GM19239 (cell line): Measurements from ENCODE around the gene LRRC36.

Source experiments
- DNase-seq: peaks from one replicate; pipeline ENCODE4 v3.0.0; 2011; ENCODE audit warnings: low spot score; ENCODE audit not compliant: insufficient read length
- FAIRE-seq: peaks from 2 replicates; lab custom pipeline; 2011; peaks lifted over from hg19 to GRCh38; lab: Jason Lieb, UNC

LRRC36 gene

GRCh38 chr16:67417333-67418061, 90.9 kb downstream of the LRRC36 start:
- no peak for FAIRE-seq
- DNase-seq: no peak

DNA sequence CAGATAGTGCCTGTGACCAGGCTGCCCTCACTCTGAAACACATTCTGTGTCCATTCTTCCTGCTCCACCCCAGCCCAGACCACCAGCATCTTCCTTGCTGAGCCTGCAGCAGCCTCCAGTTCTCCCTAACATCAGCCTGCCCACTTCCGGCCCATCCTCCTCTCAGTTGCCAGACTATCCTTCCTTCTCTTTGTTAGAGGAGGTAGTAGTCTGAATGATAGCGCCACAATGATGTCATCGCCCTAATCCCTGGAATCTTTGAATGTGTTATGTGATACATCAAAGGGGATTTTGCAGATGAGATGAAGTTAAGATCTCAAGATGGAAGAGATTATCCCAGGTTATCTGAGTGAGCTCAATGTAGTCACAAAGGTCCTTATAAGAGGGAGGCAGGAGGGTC, 92.9 kb downstream of the LRRC36 start:
- DNase-seq (no peak), FAIRE-seq (no peak)

DNA sequence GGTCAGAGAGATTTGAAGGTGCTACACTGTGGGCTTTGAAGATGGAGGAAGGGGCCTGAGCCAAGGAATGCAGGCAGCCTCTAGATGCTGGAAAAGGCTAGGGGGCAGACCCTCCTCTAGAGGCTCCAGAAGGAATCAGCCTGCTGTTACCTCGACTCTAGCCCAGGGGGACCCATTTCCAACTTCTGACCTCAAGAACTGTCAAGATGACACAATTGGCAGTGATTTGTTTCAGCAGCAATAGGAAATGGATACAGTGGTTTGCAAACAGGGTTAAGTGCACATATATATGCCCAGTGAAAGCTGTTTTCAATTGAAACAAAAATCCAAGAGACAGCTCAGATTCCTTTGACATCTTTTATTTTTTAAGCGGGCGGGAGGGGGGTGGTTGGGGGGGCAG, 93.3 kb downstream of the LRRC36 start:
- FAIRE-seq: no peak
- no peak for DNase-seq

- no peak for FAIRE-seq
Observed at GRCh38 chr16:67421030-67421429, 94.4 kb downstream of the LRRC36 start.

GRCh38 chr16:67423015-67423414, 96.4 kb downstream of the LRRC36 start:
- DNase-seq (no peak), FAIRE-seq (no peak)

More at GRCh38 chr16:67421030-67421429, 94.4 kb downstream of the LRRC36 start:
- no peak for DNase-seq

GRCh38 chr16:67423611-67424260, 97.1 kb downstream of the LRRC36 start:
- FAIRE-seq (no peak), DNase-seq (no peak)

DNA sequence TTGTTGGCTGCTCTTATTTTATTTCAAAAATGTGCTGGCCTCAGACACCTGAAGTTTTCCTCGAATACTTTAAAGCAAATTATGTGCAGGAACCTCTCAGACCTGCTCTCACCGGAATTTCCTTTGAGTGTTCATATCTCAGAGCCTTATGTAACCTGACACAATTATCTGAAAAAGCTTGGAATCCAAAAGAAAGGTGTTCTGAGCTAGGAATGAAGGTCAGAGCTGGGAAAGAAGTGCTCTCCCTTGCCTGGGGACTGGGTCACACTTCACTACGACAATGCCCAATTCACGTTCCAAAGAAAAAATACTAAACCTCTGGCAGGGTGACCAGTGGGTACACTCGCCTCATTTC, 97.6 kb downstream of the LRRC36 start:
- no peak for FAIRE-seq

GRCh38 chr16:67425061-67425460, 98.4 kb downstream of the LRRC36 start:
- FAIRE-seq (no peak), DNase-seq (no peak)

More for the DNA sequence above, 97.6 kb downstream of the LRRC36 start:
- no peak for DNase-seq

DNA sequence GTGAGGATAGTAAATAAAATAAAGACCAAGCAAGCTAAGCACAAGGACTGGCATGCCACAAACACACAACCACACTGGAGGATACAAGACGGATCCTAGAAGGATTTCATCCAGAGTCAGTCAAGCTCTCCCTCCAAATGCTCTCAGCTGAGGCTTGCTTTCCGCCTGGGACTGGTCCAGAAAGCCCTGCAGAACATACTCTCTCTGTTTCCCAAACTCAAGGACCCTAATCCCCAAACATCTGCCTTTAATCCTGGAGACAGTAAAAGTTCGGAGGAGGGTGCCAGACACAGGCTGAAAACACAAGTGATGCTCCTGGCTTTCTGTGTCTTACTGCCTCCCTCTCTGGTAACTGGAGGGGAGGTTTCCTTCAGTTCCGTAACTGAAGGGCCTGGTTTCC, 99.0 kb downstream of the LRRC36 start:
- FAIRE-seq (no peak), DNase-seq (no peak)

DNA sequence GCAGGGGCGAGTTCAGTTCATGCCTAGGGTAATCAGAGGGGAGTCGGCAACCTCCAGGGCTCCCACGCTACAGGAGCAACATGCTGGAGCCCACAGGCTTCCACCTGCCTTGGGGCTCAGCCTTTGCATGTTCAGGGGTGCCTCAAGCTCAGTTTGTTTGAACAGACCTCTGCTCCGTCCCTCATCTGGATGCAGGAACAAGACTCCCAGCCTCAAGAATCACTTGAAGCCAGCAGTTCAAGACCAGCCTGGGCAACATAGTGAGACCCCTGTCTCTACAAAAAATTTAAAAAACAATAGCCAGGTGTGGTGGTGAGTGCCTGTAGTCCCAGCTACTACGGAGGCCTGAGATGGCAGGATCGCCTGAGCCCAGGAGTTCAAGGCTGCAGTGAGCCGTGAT, 99.4 kb downstream of the LRRC36 start:
- no peak for FAIRE-seq
- no peak for DNase-seq

DNA sequence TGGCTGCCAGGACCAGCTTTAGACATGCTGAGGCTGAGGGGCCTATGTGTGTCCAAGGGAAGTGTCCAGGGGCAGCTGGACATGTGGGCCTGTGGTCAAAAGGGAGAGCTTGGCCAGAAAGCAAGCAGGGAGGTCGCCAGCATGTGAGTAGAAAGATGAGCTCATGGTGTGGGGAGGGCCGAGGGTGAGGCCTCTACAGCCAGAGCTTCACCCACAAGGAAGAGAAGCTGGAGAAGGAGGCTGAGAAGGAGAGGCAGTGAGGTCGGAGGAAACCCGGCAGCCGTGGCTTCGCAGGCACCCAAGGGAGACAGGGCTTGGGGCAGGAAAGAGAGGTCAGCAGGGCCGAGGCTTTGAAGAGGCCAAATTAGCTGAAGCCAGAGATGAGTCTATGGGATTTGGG, 100.3 kb downstream of the LRRC36 start:
- no peak for DNase-seq
- FAIRE-seq: no peak

DNA sequence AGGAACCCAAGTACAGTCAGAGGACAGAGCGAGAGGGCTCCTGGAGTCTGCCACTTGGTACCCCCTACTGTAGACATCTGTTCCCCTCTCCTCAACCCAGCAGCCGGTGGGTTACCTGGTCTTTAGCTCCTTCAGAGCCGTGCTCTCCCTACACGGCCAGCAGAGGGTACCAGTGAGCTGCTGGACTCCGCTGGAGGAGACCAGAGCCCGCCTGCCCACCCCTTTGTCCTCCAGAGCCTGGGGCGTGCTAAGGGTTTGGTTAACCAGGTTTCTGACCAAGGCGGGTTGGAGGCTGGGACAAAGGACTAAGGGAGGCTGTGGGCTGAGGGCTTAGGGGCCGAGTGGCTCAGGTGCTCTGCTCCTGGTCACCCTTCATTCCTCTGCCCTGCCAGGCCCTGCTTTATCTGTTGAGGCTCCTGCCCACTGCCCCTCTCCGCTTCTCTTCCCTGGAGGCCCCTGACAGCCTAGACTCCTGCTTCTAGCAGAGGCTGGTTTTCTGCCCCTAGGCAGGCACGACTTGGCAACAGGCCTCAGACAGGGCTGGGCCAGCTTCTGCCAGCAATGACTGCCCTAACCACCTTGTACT, 101.6 kb downstream of the LRRC36 start:
- peak; percentile 66 for FAIRE-seq
- peak; percentile 80 for DNase-seq

DNA sequence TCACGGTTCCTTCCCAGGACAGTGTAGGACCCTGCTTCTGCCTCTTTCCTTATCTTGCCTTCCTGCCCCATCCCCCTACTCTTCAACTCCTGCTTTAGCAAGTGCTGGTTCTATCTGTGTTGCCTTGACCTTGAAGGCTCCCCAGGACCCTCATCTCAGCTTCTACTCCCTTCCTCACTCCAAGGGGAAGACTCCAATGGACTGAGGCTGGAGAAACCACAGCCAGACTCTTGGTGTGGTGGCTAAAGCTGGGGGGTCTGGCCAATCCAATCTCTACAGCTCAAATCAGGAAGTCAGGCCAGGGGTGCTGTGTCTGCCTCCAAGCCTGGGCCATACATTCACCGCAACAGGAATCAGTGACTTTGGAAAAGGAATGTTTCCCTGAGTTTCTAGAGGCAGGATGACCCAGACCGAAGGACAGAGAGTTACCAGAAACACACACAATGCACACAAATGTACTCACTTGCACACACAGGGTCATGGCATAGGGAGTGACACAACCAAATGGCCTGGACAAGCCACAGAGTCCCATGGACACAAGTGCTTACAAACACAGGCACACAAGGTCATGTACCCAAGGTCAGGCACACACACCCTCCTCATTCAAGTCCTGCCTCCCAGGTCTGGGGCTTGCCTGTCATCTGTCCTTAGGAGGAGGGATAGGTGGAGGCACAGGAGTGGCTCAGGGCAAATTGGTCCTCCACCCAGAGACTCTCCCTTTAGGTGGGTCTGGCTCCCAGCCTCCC, 102.6 kb downstream of the LRRC36 start:
- no peak for DNase-seq
- no peak for FAIRE-seq

DNA sequence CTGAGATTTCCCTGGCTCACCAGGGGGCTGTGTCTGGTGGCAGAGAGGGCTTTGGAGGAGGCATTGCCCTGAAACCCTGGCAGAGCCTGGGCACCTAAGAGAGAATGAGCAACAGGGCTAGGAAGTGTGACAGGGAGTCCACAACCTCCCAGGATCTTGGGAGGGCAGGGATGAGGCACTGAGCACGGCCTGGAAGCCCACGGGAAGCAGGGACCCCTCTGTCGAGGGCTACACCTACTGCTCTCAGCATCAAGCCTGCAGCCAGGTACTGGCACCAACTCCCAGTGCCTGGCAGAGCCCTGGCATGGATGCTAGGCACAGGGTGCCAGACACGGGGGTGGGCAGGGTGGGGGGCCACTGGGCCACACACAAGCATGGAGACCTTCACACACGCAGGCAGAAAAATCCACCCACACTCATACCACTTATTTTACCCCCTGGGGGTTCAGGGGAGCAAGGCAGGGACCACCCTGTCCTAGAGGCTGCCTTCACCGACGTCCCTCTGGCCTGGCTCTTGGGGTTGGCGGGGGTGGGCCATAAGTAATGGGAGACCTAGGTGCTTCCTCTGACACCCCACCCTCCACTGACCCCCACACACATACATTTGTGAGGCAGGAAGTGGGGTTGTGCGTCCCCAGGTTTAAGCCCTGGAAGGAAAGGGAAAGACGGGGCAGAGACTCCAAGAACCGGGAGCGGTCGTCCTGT, 103.3 kb downstream of the LRRC36 start:
- FAIRE-seq (no peak), DNase-seq (no peak)

GRCh38 chr16:67430504-67430976, 103.9 kb downstream of the LRRC36 start:
- no peak for DNase-seq
- FAIRE-seq: no peak

- no peak for DNase-seq
- no peak for FAIRE-seq
Observed at GRCh38 chr16:67430977-67431774, 104.6 kb downstream of the LRRC36 start, which contains the start of gene HSD11B2. TSS of gene HSD11B2 (plus strand) at chr16:67431121. CDS start at chr16:67431249, 128 bp downstream.

DNA sequence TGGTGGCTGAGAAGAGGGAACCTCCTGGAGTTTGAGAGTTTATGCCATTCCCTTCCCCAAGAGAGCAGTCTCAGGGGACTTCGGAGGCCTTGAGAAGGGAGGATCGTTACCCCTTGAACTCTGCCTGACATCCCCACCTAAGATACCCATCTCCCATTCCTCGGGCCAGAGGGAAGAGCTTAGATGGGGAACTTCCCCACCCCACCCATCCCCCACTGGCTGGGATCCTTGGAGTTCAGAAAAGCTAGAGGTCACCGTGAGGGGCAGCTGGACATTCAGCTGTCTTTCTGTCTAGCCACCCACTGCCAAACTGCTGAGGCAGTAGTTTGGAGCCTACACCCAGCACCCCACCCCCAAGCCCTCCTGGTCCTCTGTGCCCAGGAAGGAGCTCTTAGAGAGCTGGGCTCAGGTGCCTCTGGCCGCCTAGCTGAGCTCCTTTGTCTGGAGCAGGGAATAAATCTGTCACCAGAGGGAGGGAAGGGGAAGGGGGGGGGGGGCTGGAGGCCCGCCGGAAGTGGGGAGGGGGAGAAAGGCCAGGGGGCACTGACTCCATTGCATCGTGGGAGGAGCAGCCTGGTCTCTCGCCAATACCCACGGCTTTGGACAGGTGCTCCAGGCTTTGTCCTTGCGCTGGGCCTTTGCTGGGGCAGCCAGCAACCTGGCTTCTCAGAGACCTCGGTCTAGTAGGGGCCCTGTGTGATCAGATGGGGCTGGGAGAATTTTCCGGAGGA, 105.3 kb downstream of the LRRC36 start:
- no peak for FAIRE-seq
- DNase-seq: no peak

DNA sequence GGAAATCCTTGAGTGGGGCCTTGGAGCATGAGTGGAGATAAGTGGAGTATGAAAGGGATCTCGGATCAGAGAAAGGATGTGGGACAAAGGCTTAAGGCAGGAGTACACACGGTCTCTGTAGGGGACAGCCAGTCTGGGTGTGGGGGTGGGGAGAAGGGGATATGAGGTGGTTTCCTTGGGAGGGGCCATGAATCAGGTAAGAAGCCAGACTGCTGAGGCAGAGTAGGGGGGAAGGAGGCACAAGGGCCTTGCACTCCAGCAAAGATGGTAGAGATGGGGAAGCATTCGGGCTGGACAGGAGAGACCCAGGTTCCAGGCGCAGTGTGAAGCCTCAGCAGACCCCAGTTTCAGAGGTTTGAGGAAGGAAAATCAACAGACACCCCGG, 105.9 kb downstream of the LRRC36 start:
- DNase-seq (no peak), FAIRE-seq (no peak)
